ENCODE results near the gene SUCLG1.

SUCLG1 gene

GRCh38 chr2:84443477-84443876 lies 15.6 kb downstream of the SUCLG1 start:
- no peak overlapping the region for H3K27ac ChIP-seq
- no peak overlapping the region for H3K4me3 ChIP-seq (ENCODE audit: low read depth, low read length)
- in situ Hi-C loops (cut with HindIII; ENCODE audit: low pct_ligation_motif_present, low sequenced_read_pairs): no loop called here
- TF ChIP-seq, protein P1, sequence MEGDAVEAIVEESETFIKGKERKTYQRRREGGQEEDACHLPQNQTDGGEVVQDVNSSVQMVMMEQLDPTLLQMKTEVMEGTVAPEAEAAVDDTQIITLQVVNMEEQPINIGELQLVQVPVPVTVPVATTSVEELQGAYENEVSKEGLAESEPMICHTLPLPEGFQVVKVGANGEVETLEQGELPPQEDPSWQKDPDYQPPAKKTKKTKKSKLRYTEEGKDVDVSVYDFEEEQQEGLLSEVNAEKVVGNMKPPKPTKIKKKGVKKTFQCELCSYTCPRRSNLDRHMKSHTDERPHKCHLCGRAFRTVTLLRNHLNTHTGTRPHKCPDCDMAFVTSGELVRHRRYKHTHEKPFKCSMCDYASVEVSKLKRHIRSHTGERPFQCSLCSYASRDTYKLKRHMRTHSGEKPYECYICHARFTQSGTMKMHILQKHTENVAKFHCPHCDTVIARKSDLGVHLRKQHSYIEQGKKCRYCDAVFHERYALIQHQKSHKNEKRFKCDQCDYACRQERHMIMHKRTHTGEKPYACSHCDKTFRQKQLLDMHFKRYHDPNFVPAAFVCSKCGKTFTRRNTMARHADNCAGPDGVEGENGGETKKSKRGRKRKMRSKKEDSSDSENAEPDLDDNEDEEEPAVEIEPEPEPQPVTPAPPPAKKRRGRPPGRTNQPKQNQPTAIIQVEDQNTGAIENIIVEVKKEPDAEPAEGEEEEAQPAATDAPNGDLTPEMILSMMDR (IDR thresholded peaks at IDR 0.05; ENCODE audit: low read depth, low read length, missing control alignments): no peak
- no peaks in the 10 kb centered on the region for H3K27me3 ChIP-seq (replicated peaks)
- H3K36me3 ChIP-seq (replicated peaks): peaks cover 13% of the 10 kb centered on the region
- DNase-seq: no peak

DNA sequence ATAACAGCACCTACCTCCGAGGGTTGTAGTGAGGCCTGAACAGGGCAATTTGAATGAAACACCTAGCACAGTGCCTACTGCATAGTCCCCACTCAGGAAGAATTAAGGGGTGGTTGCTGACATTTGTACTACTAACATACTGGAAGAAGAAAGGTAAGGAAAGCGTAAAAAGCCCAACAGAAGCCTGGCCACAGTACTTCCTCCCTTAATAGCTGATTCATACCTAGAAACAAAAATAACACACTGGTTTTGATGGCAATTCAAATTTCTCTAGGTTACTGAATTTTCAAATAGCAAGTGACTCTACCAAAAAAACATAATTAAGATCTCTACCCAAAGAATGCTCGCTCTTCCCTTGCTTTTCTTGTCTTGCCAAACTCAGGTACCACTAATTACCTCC lies 16.2 kb downstream of the SUCLG1 start:
- peaks cover 14% of the 10 kb centered on the region for H3K36me3 ChIP-seq (replicated peaks)
- TF ChIP-seq, protein P1 (IDR thresholded peaks at IDR 0.05; ENCODE audit: low read depth, low read length, missing control alignments): no peak
- in situ Hi-C loops (cut with HindIII; ENCODE audit: low pct_ligation_motif_present, low sequenced_read_pairs): no loop called here

GRCh38 chr2:84441505-84441904 lies 17.6 kb downstream of the SUCLG1 start:
- in situ Hi-C loops (cut with HindIII; ENCODE audit: low pct_ligation_motif_present, low sequenced_read_pairs): no loop called here
- H3K36me3 ChIP-seq (replicated peaks): peaks cover 16% of the 10 kb centered on the region
- TF ChIP-seq, protein P1 (IDR thresholded peaks at IDR 0.05; ENCODE audit: low read depth, low read length, missing control alignments): no peak

More for the DNA sequence above, 16.2 kb downstream of the SUCLG1 start:
- H3K27ac ChIP-seq: no peak overlapping the region
- DNase-seq: no peak
- no peak overlapping the region for H3K4me3 ChIP-seq (ENCODE audit: low read depth, low read length)
- no peaks in the 10 kb centered on the region for H3K27me3 ChIP-seq (replicated peaks)

GRCh38 chr2:84441036-84441435 lies 18.0 kb downstream of the SUCLG1 start:
- Histone ChIP-seq H3K27ac (no peak overlapping the region), H3K27me3 (replicated peaks) (no peaks in the 10 kb centered on the region), H3K4me3 (ENCODE audit: low read depth, low read length) (no peak overlapping the region), H3K36me3 (replicated peaks) (peaks cover 16% of the 10 kb centered on the region)
- no peak for DNase-seq
- in situ Hi-C loops (cut with HindIII; ENCODE audit: low pct_ligation_motif_present, low sequenced_read_pairs): no loop called here
- TF ChIP-seq, protein P1 (IDR thresholded peaks at IDR 0.05; ENCODE audit: low read depth, low read length, missing control alignments): no peak

More at GRCh38 chr2:84441505-84441904, 17.6 kb downstream of the SUCLG1 start:
- Histone ChIP-seq H3K27me3 (replicated peaks) (no peaks in the 10 kb centered on the region), H3K27ac (no peak overlapping the region), H3K4me3 (ENCODE audit: low read depth, low read length) (no peak overlapping the region)
- no peak for DNase-seq

GRCh38 chr2:84435345-84436025 lies 23.6 kb downstream of the SUCLG1 start:
- in situ Hi-C loops (cut with HindIII; ENCODE audit: low pct_ligation_motif_present, low sequenced_read_pairs): no loop called here
- TF ChIP-seq, protein P1 (IDR thresholded peaks at IDR 0.05; ENCODE audit: low read depth, low read length, missing control alignments): no peak
- Histone ChIP-seq H3K36me3 (replicated peaks) (peaks cover 9% of the 10 kb centered on the region), H3K27ac (peak overlapping the region; percentile 84), H3K4me3 (ENCODE audit: low read depth, low read length) (no peak overlapping the region), H3K27me3 (replicated peaks) (no peaks in the 10 kb centered on the region)
- peak; percentile 82 for DNase-seq

DNA sequence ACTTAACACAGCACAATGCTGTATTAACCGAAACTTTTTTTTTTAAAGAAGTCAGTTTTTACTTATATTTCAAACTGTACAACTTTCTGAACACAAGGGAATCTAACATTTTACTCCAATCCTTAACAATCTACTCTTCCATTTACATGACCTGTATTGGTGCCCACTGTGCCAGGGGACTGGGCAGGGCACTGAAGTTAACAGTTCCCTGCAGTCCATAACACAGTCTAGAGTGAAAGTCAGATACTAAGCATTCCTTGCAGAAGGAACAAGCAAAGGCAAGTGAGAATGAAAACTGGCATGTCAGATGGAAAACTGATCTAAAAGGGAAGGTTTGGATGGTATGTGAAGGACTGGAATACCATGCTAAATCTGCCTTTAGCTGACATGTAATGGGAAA lies 29.8 kb downstream of the SUCLG1 start:
- Histone ChIP-seq H3K36me3 (replicated peaks) (peaks cover 13% of the 10 kb centered on the region), H3K27me3 (replicated peaks) (no peaks in the 10 kb centered on the region), H3K4me3 (ENCODE audit: low read depth, low read length) (no peak overlapping the region), H3K27ac (no peak overlapping the region)
- DNase-seq: no peak
- in situ Hi-C loops (cut with HindIII; ENCODE audit: low pct_ligation_motif_present, low sequenced_read_pairs): no loop called here
- TF ChIP-seq, protein P1 (IDR thresholded peaks at IDR 0.05; ENCODE audit: low read depth, low read length, missing control alignments): no peak

Data from brain microvascular endothelial cell (primary cell).